Measurements from ENCODE around the gene ACAD8. TPM values are rescaled to one million over a fixed set of nuclear protein-coding genes. Genes with fewer than 3 reads are reported as not detected.
A peak's percentile ranks its signal among the peaks of the same experiment; 100 is the strongest.

Gene ACAD8
- total RNA-seq (2014; rRNA removed; shearing (Covaris generic)) = 54.8 and 58.8 TPM in 2 replicates

DNA sequence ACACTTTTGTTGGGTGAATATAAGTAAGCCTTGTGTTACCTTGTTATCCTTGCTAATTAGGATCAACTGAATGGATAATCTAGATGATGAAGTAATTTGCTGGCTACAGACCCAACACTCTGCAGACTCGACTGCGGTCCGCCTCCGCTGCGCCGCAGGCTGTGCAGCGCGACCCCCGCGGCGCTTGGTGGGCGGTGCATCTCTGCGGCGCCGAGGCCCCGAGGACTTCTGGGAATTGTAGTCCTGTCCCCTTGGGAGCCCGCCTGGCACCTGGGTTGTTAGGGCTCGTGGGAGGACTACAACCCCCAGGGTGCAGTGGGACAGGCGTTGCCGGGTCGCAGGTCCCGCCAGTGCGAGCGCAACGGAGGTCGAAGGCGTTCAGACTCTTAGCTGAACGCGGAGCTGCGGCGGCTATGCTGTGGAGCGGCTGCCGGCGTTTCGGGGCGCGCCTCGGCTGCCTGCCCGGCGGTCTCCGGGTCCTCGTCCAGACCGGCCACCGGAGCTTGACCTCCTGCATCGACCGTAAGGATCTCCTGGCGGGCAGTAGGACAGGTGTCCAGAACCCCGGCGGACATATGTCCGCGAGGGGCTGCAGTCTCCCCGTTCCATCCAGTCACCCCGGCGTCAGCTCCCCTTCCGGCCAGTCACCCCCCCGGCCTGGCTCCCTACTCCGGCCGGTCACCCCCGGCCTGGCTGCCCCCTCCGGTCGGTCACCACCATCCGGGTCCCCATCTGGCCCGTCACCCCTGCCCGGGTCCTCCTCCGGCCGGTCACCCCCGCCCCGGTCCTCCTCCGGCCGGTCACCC lies at the start of gene ACAD8, which contains the start of gene THYN1:
Gene ACAD8, plus strand, starts transcription at position 381 of the 806 bp plus-strand sequence. Its CDS starts 33 bp downstream, at position 414.
Gene THYN1, minus strand, starts transcription at position 165 of the 806 bp plus-strand sequence. CDS start 470 bp downstream, outside the sequence.
- in situ Hi-C loops (cut with HindIII; ENCODE audit: low sequenced_read_pairs) = no loop called here

DNA sequence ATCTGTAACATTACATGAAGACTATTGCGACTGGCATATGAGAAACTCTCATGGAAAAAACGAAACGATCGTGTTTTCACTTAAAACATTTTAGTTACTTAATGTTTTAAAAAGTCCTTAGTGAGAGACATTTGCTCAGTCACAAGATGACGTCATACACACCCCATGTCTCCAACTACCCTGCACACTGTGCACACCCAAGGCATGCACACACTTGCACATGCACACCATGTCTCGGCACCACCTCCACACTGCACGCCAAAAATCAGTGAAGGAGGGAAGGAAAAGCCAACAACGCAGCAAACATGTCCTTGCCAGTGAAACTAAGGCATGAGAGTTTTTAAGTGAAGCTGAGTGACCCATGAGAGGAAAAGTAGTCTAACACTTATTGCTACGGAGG lies 47.6 kb upstream of the ACAD8 start:
- in situ Hi-C loops (cut with HindIII; ENCODE audit: low sequenced_read_pairs) = no loop called here

More for the DNA sequence above, at the start of gene ACAD8, which contains the start of gene THYN1:
- peak; percentile 98 for DNase-seq (ENCODE audit: low spot score)

GRCh38 chr11:134206185-134206584 lies 47.2 kb upstream of the ACAD8 start:
- DNase-seq (ENCODE audit: low spot score) = no peak
- in situ Hi-C loops (cut with HindIII; ENCODE audit: low sequenced_read_pairs) = no loop called here

More for the DNA sequence above, 47.6 kb upstream of the ACAD8 start:
- DNase-seq (ENCODE audit: low spot score) = no peak

DNA sequence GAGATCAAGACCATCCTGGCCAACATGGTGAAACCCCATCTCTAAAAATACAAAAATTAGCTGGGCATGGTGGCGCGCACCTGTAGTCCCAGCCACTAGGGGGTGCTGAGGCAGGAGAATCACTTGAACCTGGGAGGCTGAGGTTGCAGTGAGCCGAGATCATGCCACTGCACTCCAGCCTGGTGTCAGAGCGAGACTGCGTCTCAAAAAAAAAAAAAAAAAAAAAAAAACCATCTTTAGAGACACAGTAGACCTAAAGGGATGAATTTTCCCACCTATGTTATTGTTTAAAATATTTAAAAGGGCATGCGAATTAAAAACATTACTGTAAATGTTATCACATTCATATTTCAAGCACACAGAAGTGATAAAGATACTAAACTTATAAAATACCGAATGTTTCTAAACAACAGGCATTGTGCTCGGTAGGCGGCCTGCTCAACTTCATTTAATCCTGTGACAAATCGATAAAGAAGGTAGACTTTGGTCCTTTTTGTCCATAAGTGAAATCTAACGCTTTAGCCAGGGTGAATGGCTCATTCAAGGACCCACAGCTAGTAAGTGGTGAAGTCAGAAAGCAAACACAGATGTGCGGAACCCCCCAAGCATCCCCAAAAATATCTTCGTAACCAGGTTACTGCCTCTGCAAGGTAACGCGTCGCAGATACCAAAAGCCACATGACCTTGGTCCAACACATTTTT lies 45.7 kb upstream of the ACAD8 start:
- DNase-seq (ENCODE audit: low spot score) = no peak
- in situ Hi-C loops (cut with HindIII; ENCODE audit: low sequenced_read_pairs) = no loop called here

GRCh38 chr11:134215836-134216235 lies 37.5 kb upstream of the ACAD8 start:
- in situ Hi-C loops (cut with HindIII; ENCODE audit: low sequenced_read_pairs) = no loop called here
- no peak for DNase-seq (ENCODE audit: low spot score)

GRCh38 chr11:134216816-134217215 lies 36.6 kb upstream of the ACAD8 start:
- no peak for DNase-seq (ENCODE audit: low spot score)
- in situ Hi-C loops (cut with HindIII; ENCODE audit: low sequenced_read_pairs) = no loop called here

- no peak for DNase-seq (ENCODE audit: low spot score)
- in situ Hi-C loops (cut with HindIII; ENCODE audit: low sequenced_read_pairs) = no loop called here
Observed at GRCh38 chr11:134223121-134223520, 30.2 kb upstream of the ACAD8 start.

DNA sequence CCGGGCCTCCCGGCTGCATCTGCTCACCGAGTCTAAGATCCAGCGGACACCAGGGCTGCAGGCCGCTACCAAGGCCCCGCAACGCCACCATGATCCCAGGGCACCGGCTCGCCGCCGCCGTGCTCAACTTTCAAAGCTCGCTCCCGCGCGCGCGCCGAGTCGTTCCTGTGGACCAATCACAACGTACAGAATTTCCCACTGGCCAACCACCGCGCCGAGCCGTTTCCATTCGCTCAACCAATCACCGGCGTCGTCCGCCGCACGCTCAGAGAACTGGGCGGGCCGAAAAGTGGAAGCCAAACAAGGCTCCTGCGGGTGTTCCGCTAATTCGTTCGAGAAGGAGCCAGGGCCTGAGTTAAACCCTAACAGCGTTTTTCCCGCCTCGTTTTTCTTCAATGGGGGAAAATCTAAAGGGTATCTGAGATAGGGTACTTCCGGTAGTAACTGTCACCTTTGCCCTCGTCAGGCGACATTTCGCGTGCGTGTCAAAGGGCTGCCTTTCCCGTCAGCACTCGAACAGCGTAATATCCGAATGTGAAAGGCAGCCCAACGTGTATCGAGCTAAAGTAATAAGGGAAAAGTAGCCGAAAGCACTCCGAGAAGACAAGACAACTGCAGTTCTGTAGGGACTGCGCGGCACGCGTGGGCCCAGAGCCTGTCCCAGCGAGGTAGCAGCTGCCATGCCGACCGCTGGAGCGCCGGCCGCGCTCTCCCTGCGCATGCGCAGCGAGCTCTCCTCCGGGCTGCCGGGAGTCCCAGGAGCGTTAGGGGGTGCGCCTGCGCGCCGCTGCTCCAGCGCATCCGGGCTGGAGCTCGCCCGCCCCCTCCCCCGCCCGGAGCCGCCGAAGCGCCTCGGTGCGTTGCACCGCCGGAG lies 29.3 kb upstream of the ACAD8 start, which contains the start of the genes NCAPD3 and VPS26B:
Gene NCAPD3, minus strand, starts transcription at position 132 of the 874 bp plus-strand sequence. Its CDS starts 41 bp downstream, at position 91.
Gene VPS26B, plus strand, starts transcription at position 836 of the 874 bp plus-strand sequence. CDS start 452 bp downstream, outside the sequence.
- peak; percentile 95 for DNase-seq (ENCODE audit: low spot score)
- in situ Hi-C loops (cut with HindIII; ENCODE audit: low sequenced_read_pairs) = no loop called here

GRCh38 chr11:134224710-134225664 lies 28.4 kb upstream of the ACAD8 start:
- in situ Hi-C loops (cut with HindIII; ENCODE audit: low sequenced_read_pairs) = no loop called here
- peak; percentile 66 for DNase-seq (ENCODE audit: low spot score)

DNA sequence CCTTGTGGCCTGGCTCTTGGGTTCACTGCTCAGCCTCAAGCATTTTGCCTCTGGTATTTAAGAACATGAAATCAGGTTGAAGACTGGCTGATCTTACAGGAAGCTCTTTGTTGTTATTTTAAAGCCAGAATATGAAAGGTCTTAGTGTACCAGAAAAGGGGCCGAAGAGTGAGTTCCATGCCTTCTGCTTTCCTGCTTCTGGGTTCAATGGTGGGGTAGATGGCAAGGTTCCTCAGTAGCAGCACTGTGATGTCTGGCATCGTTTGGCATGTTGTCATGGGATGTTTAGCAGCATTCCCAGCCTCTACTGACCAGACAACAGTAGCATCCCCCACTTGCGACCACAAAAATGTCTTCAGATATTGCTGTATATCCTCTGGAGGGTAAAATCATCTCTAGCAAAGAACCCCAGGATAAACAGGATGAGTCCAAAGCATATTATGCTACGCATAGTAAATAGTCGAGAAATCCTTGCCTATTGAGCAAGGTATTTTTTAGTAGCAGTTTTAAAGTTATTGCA lies 26.5 kb upstream of the ACAD8 start:
- DNase-seq (ENCODE audit: low spot score) = no peak
- in situ Hi-C loops (cut with HindIII; ENCODE audit: low sequenced_read_pairs) = no loop called here

DNA sequence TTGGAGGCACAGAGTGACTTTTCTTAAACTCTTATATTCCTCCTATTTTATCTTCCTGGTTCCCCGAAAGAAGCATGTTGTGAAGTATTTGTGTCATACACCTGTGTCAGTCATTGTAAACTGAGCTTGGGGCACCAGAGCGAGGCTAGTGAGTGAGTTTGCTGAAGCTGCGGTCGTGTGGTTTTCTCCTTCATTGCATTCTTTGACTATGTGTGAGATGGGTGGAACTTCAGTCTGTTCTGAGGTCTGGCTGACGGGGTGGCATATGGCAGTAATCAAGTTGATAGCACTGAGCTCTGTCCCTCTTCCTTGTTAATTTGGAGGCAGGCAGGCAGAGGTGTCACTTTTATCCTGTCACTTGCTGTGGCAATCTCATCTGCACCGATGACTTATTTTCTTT lies 24.7 kb upstream of the ACAD8 start:
- in situ Hi-C loops (cut with HindIII; ENCODE audit: low sequenced_read_pairs) = no loop called here
- DNase-seq (ENCODE audit: low spot score) = no peak

DNA sequence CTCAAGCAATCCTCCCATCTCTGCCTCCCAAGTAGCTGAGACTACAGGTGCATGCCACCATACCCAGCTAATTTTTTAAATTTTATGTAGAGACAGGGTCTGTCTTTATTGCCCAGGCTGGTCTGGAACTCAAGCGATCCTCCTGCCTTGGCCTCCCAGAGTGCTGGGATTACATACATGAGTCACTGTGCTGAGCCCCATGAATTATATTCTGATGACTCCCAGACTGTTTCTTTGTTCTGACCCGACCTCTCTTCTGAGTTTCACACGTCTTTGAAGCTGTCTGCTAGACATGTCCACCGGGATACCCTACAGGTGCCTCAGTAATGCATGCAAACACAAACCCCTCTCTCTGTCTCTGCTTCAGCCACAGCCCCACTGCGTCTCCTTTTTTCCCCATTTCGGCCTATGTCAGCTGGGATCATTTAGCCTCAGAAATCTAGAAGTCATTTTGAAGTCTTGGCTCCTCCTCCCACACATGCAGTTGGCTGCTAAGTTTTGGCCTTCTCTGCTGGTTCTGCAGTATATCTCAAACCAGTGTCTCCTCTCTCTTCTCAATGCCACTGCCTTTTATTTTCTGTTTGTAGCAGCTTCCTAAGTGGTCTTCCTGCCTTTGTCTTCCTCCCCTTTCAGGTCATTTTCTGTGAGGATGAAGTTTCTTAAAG lies 24.1 kb upstream of the ACAD8 start:
- in situ Hi-C loops (cut with HindIII; ENCODE audit: low sequenced_read_pairs) = no loop called here
- DNase-seq (ENCODE audit: low spot score) = no peak

DNA sequence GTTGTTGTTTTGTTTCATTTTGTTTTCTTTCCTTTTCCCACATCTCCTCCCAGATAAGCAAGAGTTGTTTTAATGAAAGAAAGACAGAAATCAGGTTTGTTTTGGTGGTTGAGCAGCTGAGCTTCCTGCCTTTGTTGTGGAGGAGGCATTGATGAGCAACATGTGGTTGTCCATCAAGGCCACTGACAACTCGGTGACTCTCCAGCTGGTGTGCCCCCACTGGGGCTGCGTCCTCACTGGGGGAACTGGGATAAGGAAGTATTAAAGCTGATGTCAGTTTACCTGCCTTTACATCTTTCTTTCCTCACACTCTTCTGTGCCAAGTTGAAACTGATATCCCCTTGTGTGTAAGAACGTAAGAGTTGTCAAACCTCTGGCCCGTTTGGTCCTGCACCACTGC lies 23.0 kb upstream of the ACAD8 start:
- no peak for DNase-seq (ENCODE audit: low spot score)
- in situ Hi-C loops (cut with HindIII; ENCODE audit: low sequenced_read_pairs) = no loop called here

GRCh38 chr11:134231958-134232659 lies 21.3 kb upstream of the ACAD8 start:
- no peak for DNase-seq (ENCODE audit: low spot score)
- in situ Hi-C loops (cut with HindIII; ENCODE audit: low sequenced_read_pairs) = no loop called here

DNA sequence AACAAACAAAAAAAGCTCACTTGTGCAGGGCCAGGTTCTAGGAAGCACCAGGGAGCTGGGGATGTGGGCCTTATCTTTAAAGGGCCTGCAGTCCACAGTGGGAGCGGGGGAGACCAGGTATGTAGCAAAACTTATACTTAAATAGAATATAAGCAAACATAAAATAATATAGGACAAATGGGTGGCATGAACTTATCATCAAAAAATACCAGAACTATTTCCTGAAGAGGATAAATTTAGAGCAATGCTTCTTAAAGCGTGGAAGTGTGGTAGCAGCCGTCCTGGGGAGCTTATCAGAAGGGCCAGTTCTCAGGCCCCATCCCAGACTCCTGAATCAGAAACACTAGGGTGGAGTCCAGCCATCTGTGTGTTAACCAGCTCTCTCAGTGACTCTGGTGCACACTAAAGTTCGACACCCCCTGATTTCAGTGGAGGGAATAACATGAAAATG lies 19.6 kb upstream of the ACAD8 start:
- in situ Hi-C loops (cut with HindIII; ENCODE audit: low sequenced_read_pairs) = no loop called here
- DNase-seq (ENCODE audit: low spot score) = no peak

- in situ Hi-C loops (cut with HindIII; ENCODE audit: low sequenced_read_pairs) = no loop called here
- DNase-seq (ENCODE audit: low spot score) = no peak
Observed at GRCh38 chr11:134235399-134235798, 18.0 kb upstream of the ACAD8 start.

All from G401 (cell line).